ENCODE results near the gene HMCN2.

The HMCN2 gene

GRCh38 chr9:130240410-130241197 is 25.0 kb upstream of the HMCN2 start:
- Histone ChIP-seq H3K9ac (ENCODE audit: low read depth, low read length) (no peak overlapping the region), H3K4me1 (ENCODE audit: control insufficient read depth, insufficient read depth, low read length) (peaks cover 15% of the 10 kb centered on the region), H3K27me3 (ENCODE audit: control insufficient read depth, insufficient read depth, low read length) (no peaks in the 10 kb centered on the region), H3K4me2 (ENCODE audit: low read length) (no peak overlapping the region), H3K4me3 (ENCODE audit: low read length) (no peak overlapping the region), H3K36me3 (ENCODE audit: insufficient read depth, low read length) (peaks cover 6% of the 10 kb centered on the region), H3K9me3 (replicated peaks; ENCODE audit: low read length) (no peaks in the 10 kb centered on the region)

GRCh38 chr9:130241198-130241535 is 24.4 kb upstream of the HMCN2 start:
- H3K9ac ChIP-seq (ENCODE audit: low read depth, low read length), result no peak overlapping the region
- H3K27me3 ChIP-seq (ENCODE audit: control insufficient read depth, insufficient read depth, low read length), result no peaks in the 10 kb centered on the region
- no peak overlapping the region for H3K4me3 ChIP-seq (ENCODE audit: low read length)
- no peak overlapping the region for H3K4me2 ChIP-seq (ENCODE audit: low read length)
- H3K9me3 ChIP-seq (replicated peaks; ENCODE audit: low read length), result no peaks in the 10 kb centered on the region
- H3K4me1 ChIP-seq (ENCODE audit: control insufficient read depth, insufficient read depth, low read length), result peaks cover 10% of the 10 kb centered on the region
- peaks cover 6% of the 10 kb centered on the region for H3K36me3 ChIP-seq (ENCODE audit: insufficient read depth, low read length)

- Histone ChIP-seq H3K4me2 (ENCODE audit: low read length) (peak overlapping the region; percentile 76), H3K4me3 (ENCODE audit: low read length) (no peak overlapping the region), H3K4me1 (ENCODE audit: control insufficient read depth, insufficient read depth, low read length) (peaks cover 10% of the 10 kb centered on the region), H3K36me3 (ENCODE audit: insufficient read depth, low read length) (no peaks in the 10 kb centered on the region), H3K9ac (ENCODE audit: low read depth, low read length) (no peak overlapping the region), H3K27me3 (ENCODE audit: control insufficient read depth, insufficient read depth, low read length) (no peaks in the 10 kb centered on the region), H3K9me3 (replicated peaks; ENCODE audit: low read length) (no peaks in the 10 kb centered on the region)
Observed at GRCh38 chr9:130242270-130243014, 23.1 kb upstream of the HMCN2 start.

- no peaks in the 10 kb centered on the region for H3K27me3 ChIP-seq (ENCODE audit: control insufficient read depth, insufficient read depth, low read length)
- H3K4me3 ChIP-seq (ENCODE audit: low read length), result no peak overlapping the region
- H3K9me3 ChIP-seq (replicated peaks; ENCODE audit: low read length), result no peaks in the 10 kb centered on the region
- peak overlapping the region; percentile 76 for H3K4me2 ChIP-seq (ENCODE audit: low read length)
- H3K4me1 ChIP-seq (ENCODE audit: control insufficient read depth, insufficient read depth, low read length), result peaks cover 10% of the 10 kb centered on the region
- no peaks in the 10 kb centered on the region for H3K36me3 ChIP-seq (ENCODE audit: insufficient read depth, low read length)
- no peak overlapping the region for H3K9ac ChIP-seq (ENCODE audit: low read depth, low read length)
Observed at GRCh38 chr9:130243015-130243881, 22.3 kb upstream of the HMCN2 start.

- Histone ChIP-seq H3K4me1 (ENCODE audit: control insufficient read depth, insufficient read depth, low read length) (peaks cover 10% of the 10 kb centered on the region), H3K36me3 (ENCODE audit: insufficient read depth, low read length) (no peaks in the 10 kb centered on the region), H3K9ac (ENCODE audit: low read depth, low read length) (no peak overlapping the region), H3K4me2 (ENCODE audit: low read length) (no peak overlapping the region), H3K9me3 (replicated peaks; ENCODE audit: low read length) (no peaks in the 10 kb centered on the region), H3K27me3 (ENCODE audit: control insufficient read depth, insufficient read depth, low read length) (no peaks in the 10 kb centered on the region), H3K4me3 (ENCODE audit: low read length) (no peak overlapping the region)
Observed at GRCh38 chr9:130243882-130244170, 21.7 kb upstream of the HMCN2 start.

GRCh38 chr9:130244548-130245165 is 20.9 kb upstream of the HMCN2 start:
- H3K4me3 ChIP-seq (ENCODE audit: low read length), result no peak overlapping the region
- peaks cover 9% of the 10 kb centered on the region for H3K4me1 ChIP-seq (ENCODE audit: control insufficient read depth, insufficient read depth, low read length)
- H3K36me3 ChIP-seq (ENCODE audit: insufficient read depth, low read length), result no peaks in the 10 kb centered on the region
- no peaks in the 10 kb centered on the region for H3K9me3 ChIP-seq (replicated peaks; ENCODE audit: low read length)
- H3K27me3 ChIP-seq (ENCODE audit: control insufficient read depth, insufficient read depth, low read length), result peaks cover 6% of the 10 kb centered on the region
- H3K4me2 ChIP-seq (ENCODE audit: low read length), result no peak overlapping the region
- H3K9ac ChIP-seq (ENCODE audit: low read depth, low read length), result no peak overlapping the region

GRCh38 chr9:130245474-130245873 is 20.1 kb upstream of the HMCN2 start:
- Histone ChIP-seq H3K36me3 (ENCODE audit: insufficient read depth, low read length) (no peaks in the 10 kb centered on the region), H3K4me2 (ENCODE audit: low read length) (no peak overlapping the region), H3K4me3 (ENCODE audit: low read length) (no peak overlapping the region), H3K9ac (ENCODE audit: low read depth, low read length) (no peak overlapping the region), H3K27me3 (ENCODE audit: control insufficient read depth, insufficient read depth, low read length) (peaks cover 14% of the 10 kb centered on the region), H3K9me3 (replicated peaks; ENCODE audit: low read length) (no peaks in the 10 kb centered on the region), H3K4me1 (ENCODE audit: control insufficient read depth, insufficient read depth, low read length) (peaks cover 5% of the 10 kb centered on the region)

GRCh38 chr9:130246126-130246525 is 19.4 kb upstream of the HMCN2 start:
- no peaks in the 10 kb centered on the region for H3K36me3 ChIP-seq (ENCODE audit: insufficient read depth, low read length)
- no peak overlapping the region for H3K4me2 ChIP-seq (ENCODE audit: low read length)
- no peak overlapping the region for H3K9ac ChIP-seq (ENCODE audit: low read depth, low read length)
- H3K4me1 ChIP-seq (ENCODE audit: control insufficient read depth, insufficient read depth, low read length), result peaks cover 5% of the 10 kb centered on the region
- H3K9me3 ChIP-seq (replicated peaks; ENCODE audit: low read length), result no peaks in the 10 kb centered on the region
- peaks cover 17% of the 10 kb centered on the region for H3K27me3 ChIP-seq (ENCODE audit: control insufficient read depth, insufficient read depth, low read length)
- H3K4me3 ChIP-seq (ENCODE audit: low read length), result no peak overlapping the region

GRCh38 chr9:130254747-130255630 is 10.6 kb upstream of the HMCN2 start:
- H3K4me2 ChIP-seq (ENCODE audit: low read length), result no peak overlapping the region

GRCh38 chr9:130255631-130256134 is 9.9 kb upstream of the HMCN2 start:
- no peaks in the 10 kb centered on the region for H3K9me3 ChIP-seq (replicated peaks; ENCODE audit: low read length)
- H3K27me3 ChIP-seq (ENCODE audit: control insufficient read depth, insufficient read depth, low read length), result peaks cover 50% of the 10 kb centered on the region
- no peak overlapping the region for H3K4me2 ChIP-seq (ENCODE audit: low read length)
- H3K36me3 ChIP-seq (ENCODE audit: insufficient read depth, low read length), result no peaks in the 10 kb centered on the region
- H3K4me1 ChIP-seq (ENCODE audit: control insufficient read depth, insufficient read depth, low read length), result no peaks in the 10 kb centered on the region
- H3K4me3 ChIP-seq (ENCODE audit: low read length), result no peak overlapping the region
- H3K9ac ChIP-seq (ENCODE audit: low read depth, low read length), result no peak overlapping the region

More at GRCh38 chr9:130254747-130255630, 10.6 kb upstream of the HMCN2 start:
- Histone ChIP-seq H3K27me3 (ENCODE audit: control insufficient read depth, insufficient read depth, low read length) (peaks cover 49% of the 10 kb centered on the region), H3K9ac (ENCODE audit: low read depth, low read length) (no peak overlapping the region), H3K36me3 (ENCODE audit: insufficient read depth, low read length) (no peaks in the 10 kb centered on the region), H3K4me3 (ENCODE audit: low read length) (no peak overlapping the region), H3K9me3 (replicated peaks; ENCODE audit: low read length) (no peaks in the 10 kb centered on the region), H3K4me1 (ENCODE audit: control insufficient read depth, insufficient read depth, low read length) (no peaks in the 10 kb centered on the region)
